PC-3 (cell line): ENCODE measurements around the gene ATP12A.

Experiments
- EZH2 ChIP-seq: fragments of 300-600 bp; sonication (generic); IDR thresholded peaks from one replicate; pipeline ENCODE4 v1.6.1; 2017; ENCODE audit warnings: antibody characterized with exemption, mild to moderate bottlenecking, low read length; ENCODE audit not compliant: unreplicated experiment
- TF ChIP-seq, protein P1 (sequence below): fragments of 300-600 bp; sonication (generic); conservative IDR thresholded peaks from 2 replicates; pipeline ENCODE4 v1.5.1; 2017; ENCODE audit warnings: antibody characterized with exemption, low read depth, mild to moderate bottlenecking, low read length

DNA sequence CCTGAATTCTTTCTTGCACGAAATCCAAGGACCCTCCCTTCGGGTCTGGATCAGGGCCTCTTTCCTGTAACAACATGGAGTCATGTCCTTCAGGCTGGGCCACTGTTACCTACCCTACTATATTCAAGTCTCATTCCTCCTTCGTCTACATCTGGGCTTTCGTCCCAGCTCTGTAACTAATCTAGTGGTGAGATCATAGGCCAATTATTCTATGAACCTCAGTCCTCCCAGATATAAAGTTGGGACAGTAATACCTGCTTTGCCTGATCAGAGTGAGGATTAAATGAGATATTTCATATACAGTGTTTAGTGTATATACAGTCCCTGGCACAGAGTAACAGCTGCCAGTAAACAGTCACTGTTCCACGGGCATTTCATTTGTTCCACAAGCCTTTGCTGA is 48.3 kb upstream of the ATP12A start:
- TF ChIP-seq EZH2, result no peak
- TF ChIP-seq, protein P1, sequence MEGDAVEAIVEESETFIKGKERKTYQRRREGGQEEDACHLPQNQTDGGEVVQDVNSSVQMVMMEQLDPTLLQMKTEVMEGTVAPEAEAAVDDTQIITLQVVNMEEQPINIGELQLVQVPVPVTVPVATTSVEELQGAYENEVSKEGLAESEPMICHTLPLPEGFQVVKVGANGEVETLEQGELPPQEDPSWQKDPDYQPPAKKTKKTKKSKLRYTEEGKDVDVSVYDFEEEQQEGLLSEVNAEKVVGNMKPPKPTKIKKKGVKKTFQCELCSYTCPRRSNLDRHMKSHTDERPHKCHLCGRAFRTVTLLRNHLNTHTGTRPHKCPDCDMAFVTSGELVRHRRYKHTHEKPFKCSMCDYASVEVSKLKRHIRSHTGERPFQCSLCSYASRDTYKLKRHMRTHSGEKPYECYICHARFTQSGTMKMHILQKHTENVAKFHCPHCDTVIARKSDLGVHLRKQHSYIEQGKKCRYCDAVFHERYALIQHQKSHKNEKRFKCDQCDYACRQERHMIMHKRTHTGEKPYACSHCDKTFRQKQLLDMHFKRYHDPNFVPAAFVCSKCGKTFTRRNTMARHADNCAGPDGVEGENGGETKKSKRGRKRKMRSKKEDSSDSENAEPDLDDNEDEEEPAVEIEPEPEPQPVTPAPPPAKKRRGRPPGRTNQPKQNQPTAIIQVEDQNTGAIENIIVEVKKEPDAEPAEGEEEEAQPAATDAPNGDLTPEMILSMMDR, result no peak
